AG04449 (cell line): ENCODE measurements around the gene RETREG2.
A peak's percentile ranks its signal among the peaks of the same experiment; 100 is the strongest.

Experiments used
- CTCF ChIA-PET: fragments of 350-600 bp; formaldehyde crosslinking; extraction: SDS; loops from one replicate; lab custom pipeline; 2021; ENCODE audit warnings: antibody characterized with exemption; lab: Yijun Ruan, JAX
- POLR2A ChIA-PET: fragments of 400-600, 350-600 bp; formaldehyde crosslinking; extraction: SDS; loops from one replicate; lab custom pipeline; 2020; ENCODE audit warnings: antibody characterized with exemption, inconsistent platforms; lab: Yijun Ruan, JAX
- DNase-seq: peaks from one replicate; pipeline ENCODE4 v3.0.0-alpha.2; 2010; ENCODE audit warnings: low read depth, low spot score
- H3K4me3 ChIP-seq: 2 replicates; pipeline ENCODE4 v1.5.1; 2011; ENCODE audit warnings: low read depth, mild to moderate bottlenecking, control low read depth, low read length
- TF ChIP-seq, protein P1 (sequence below): IDR thresholded peaks from one replicate; pipeline ENCODE4 v1.5.1; 2011; ENCODE audit warnings: mild to moderate bottlenecking, moderate library complexity, low read length, control low read depth, inconsistent platforms; ENCODE audit not compliant: insufficient read depth; ENCODE audit errors: missing control alignments

Gene RETREG2

DNA sequence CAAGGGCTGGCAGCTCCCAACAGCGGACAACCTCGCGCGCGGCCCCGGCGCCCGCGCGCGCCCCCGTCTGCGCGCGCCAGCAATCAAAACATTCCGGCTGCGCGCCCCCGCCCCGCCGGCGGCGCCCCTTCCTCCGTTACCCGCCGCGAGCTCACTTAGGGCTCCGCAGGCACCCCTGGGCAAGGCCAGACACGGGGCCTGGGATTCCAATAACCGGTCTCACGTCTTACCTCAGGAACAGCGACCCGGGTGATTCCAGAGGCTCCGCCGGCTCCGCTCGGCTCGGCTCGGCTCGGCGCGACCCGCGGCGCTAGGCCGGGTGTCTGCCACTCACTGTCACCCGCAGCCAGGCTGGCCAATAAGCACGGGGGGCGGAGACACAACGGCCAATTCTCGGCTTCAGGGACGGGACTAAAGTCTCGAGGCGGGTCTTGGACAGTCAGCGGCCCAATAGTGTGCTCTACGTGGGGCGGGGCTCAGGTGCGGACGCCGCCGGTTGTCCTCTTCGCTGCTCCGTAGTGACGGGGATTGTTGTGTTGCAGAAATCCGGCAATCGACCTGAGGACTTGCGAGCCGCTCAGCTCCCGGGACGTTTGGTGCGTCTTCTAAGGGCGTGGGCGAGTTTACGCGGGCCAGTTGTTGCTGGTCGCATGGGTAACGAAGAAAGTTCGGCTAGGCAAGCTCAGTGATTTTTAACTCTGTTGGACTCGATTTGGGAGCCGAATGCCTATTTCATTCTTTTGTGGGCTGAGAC is 51.4 kb downstream of the RETREG2 start, which contains the start of the genes ANKZF1 and ATG9A:
ANKZF1 (plus strand) TSS at position 502 of the 754 bp plus-strand sequence. CDS start 452 bp downstream, outside the sequence.
ATG9A (minus strand) TSS at position 332 of the 754 bp plus-strand sequence. CDS start 1,612 bp downstream, outside the sequence.
- peak within 1 kb of the TSS; percentile 92 for H3K4me3 ChIP-seq
- POLR2A ChIA-PET = interaction anchor here (0.7 to 3.4 kb wide), 9 partner anchors 10 to 65 kb away, joined by 3 to 26 read pairs (median 5); partner anchors contain the start of genes ABCB6, DNAJB2, GLB1L and STK16
- CTCF ChIA-PET = interaction anchor here (0.8 to 7.0 kb wide), 10 partner anchors 10 to 73 kb away, joined by 3 to 81 read pairs (median 6); partner anchors contain the start of genes ABCB6, NHEJ1, STK16 and ZFAND2B
- DNase-seq = peak; percentile 86
- TF ChIP-seq, protein P1, sequence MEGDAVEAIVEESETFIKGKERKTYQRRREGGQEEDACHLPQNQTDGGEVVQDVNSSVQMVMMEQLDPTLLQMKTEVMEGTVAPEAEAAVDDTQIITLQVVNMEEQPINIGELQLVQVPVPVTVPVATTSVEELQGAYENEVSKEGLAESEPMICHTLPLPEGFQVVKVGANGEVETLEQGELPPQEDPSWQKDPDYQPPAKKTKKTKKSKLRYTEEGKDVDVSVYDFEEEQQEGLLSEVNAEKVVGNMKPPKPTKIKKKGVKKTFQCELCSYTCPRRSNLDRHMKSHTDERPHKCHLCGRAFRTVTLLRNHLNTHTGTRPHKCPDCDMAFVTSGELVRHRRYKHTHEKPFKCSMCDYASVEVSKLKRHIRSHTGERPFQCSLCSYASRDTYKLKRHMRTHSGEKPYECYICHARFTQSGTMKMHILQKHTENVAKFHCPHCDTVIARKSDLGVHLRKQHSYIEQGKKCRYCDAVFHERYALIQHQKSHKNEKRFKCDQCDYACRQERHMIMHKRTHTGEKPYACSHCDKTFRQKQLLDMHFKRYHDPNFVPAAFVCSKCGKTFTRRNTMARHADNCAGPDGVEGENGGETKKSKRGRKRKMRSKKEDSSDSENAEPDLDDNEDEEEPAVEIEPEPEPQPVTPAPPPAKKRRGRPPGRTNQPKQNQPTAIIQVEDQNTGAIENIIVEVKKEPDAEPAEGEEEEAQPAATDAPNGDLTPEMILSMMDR = no peak

DNA sequence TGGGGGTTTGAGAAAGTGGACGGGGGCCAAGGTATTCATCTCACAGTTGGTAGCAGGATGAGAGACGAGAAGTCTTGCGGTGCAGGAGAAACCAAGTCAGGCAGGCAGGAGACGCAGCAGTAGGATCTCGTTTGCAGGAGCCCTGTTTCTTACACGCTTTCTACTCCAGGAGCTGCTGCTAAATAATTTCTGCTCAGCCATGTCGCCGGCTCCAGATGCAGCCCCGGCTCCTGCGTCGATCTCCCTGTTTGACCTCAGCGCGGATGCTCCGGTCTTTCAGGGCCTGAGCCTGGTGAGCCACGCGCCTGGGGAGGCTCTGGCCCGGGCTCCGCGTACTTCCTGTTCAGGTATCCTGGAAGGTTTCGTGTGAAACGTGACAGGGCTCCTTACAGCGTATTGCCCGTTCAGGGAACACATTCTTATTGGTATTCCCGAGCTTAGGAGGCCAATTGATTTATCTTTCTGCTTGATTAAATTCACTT is 52.0 kb downstream of the RETREG2 start:
- ChIA-PET POLR2A (interaction anchor here (0.7 to 3.4 kb wide), 5 partner anchors 9 to 49 kb away, joined by 3 to 26 read pairs (median 13); partner anchors contain the start of genes ABCB6, DNAJB2, GLB1L and STK16), CTCF (interaction anchor here (0.8 to 7.0 kb wide), 12 partner anchors 10 to 73 kb away, joined by 3 to 81 read pairs (median 4); partner anchors contain the start of genes ABCB6, NHEJ1, STK16 and ZFAND2B)
- no peak for DNase-seq
- H3K4me3 ChIP-seq = peak overlapping the region; percentile 92
- TF ChIP-seq, protein P1 = no peak

DNA sequence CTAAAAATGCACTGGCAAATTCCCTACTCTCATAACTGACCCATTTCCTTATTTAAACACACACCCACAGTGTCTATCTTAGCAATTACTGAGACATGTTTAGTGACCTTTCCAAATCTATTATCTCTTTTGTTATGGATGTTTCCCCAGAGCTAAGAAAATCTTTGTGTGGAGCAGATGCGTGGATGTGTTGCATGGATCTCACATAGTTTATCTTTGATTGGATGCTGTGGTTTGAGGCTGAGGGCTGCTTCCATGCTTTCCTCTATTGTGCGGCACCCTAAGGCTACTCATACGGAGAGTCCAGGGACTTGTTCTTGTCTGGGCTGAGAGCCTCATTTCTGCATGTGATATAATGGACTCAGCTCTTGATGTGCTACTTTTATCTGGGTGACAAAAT is 56.3 kb downstream of the RETREG2 start:
- CTCF ChIA-PET = interaction anchor here (1.0 to 1.8 kb wide), 5 partner anchors 10 to 61 kb away, joined by 3 to 7 read pairs (median 5); partner anchors contain the start of genes GLB1L and STK16
- DNase-seq = no peak
- TF ChIP-seq, protein P1 = no peak
- POLR2A ChIA-PET = interaction anchor here (1.0 kb wide), 1 partner anchor 12 kb away, joined by 3 read pairs; no protein-coding TSS in a partner anchor
- no peak overlapping the region for H3K4me3 ChIP-seq
